SH-SY5Y (cell line): Measurements from ENCODE around the gene HOXC12.

ENCODE experiments used
- GATA2 ChIP-seq: IDR thresholded peaks from 2 replicates; pipeline ENCODE4 v1.6.1; 2011; ENCODE audit warnings: mild to moderate bottlenecking, low read depth, low read length
- GATA3 ChIP-seq: IDR thresholded peaks from 2 replicates; pipeline ENCODE4 v1.6.1; 2011; ENCODE audit warnings: low read depth, mild to moderate bottlenecking, low read length, moderate library complexity

HOXC12 gene

GRCh38 chr12:53937596-53938325 is 16.9 kb upstream of the HOXC12 start:
- TF ChIP-seq GATA3, result no peak

- no peak for TF ChIP-seq GATA2
- no peak for TF ChIP-seq GATA3
These were observed 16.2 kb upstream of the HOXC12 start, which contains the start of gene HOXC13 for GRCh38 chr12:53938326-53939140. TSS of gene HOXC13 (plus strand) at chr12:53938831. CDS start at chr12:53938907, 76 bp downstream.

- TF ChIP-seq GATA2, result no peak
These were observed 15.3 kb upstream of the HOXC12 start for GRCh38 chr12:53939141-53940108.

GRCh38 chr12:53940443-53941014 is 14.2 kb upstream of the HOXC12 start:
- no peak for TF ChIP-seq GATA2
- no peak for TF ChIP-seq GATA3

- TF ChIP-seq GATA2, result no peak
- no peak for TF ChIP-seq GATA3
These were observed 13.5 kb upstream of the HOXC12 start for GRCh38 chr12:53941187-53941586.

- TF ChIP-seq GATA2, result no peak
- no peak for TF ChIP-seq GATA3
These were observed 13.0 kb upstream of the HOXC12 start for GRCh38 chr12:53941750-53942149.

GRCh38 chr12:53942467-53942997 is 12.2 kb upstream of the HOXC12 start:
- TF ChIP-seq GATA2 (no peak), GATA3 (no peak)

- TF ChIP-seq GATA2 (no peak), GATA3 (no peak)
These were observed 10.5 kb upstream of the HOXC12 start for GRCh38 chr12:53944209-53944608.

- TF ChIP-seq GATA3, result no peak
- no peak for TF ChIP-seq GATA2
These were observed 9.5 kb upstream of the HOXC12 start for GRCh38 chr12:53944907-53945847.

- TF ChIP-seq GATA2 (no peak), GATA3 (no peak)
These were observed 7.0 kb upstream of the HOXC12 start for GRCh38 chr12:53947743-53948142.

GRCh38 chr12:53948650-53949593 is 5.8 kb upstream of the HOXC12 start:
- TF ChIP-seq GATA2, result no peak
- TF ChIP-seq GATA3, result no peak
